A673 (cell line): ENCODE measurements around the gene CCN2. TPM values are rescaled to one million over a fixed set of nuclear protein-coding genes. Genes with fewer than 3 reads are reported as not detected.

ENCODE experiments used
- BruUV-seq: library from RNA; stranded (reverse); fragments of 400-500 nt; replicated peaks from 2 replicates; lab custom pipeline; 2021; lab: Mats Ljungman, UMichigan
- CTCF ChIA-PET: fragments of 300-600 bp; sonication (Branson Sonifier 250); formaldehyde crosslinking; loops from one replicate; lab custom pipeline; 2022; ENCODE audit warnings: antibody characterized with exemption; lab: Charles Lee
- POLR2A ChIA-PET: fragments of 300-600 bp; sonication (Branson Sonifier 250); formaldehyde crosslinking; loops from one replicate; lab custom pipeline; 2022; ENCODE audit warnings: antibody characterized with exemption; ENCODE audit not compliant: low non-redundant PET; lab: Charles Lee
- DNase-seq: peaks from one replicate; pipeline ENCODE4 v3.0.0-alpha.2; 2015; ENCODE audit warnings: low spot score
- H3K27ac ChIP-seq: fragments of 200-600 bp; sonication (generic); 2 replicates; pipeline ENCODE4 v1.5.1; 2016; ENCODE audit warnings: mixed run types, low read depth, mild to moderate bottlenecking, mixed read lengths, antibody characterized with exemption, low read length; ENCODE audit not compliant: poor library complexity, severe bottlenecking
- H3K27me3 ChIP-seq: fragments of 200-600 bp; sonication (generic); replicated peaks from 2 replicates; pipeline ENCODE4 v1.6.1; 2017; ENCODE audit warnings: mixed run types, low read depth, mild to moderate bottlenecking, mixed read lengths, antibody characterized with exemption, low read length; ENCODE audit not compliant: insufficient read depth, poor library complexity
- H3K36me3 ChIP-seq: fragments of 200-600 bp; sonication (generic); 2 replicates; pipeline ENCODE4 v1.6.1; 2016; ENCODE audit warnings: mixed run types, mild to moderate bottlenecking, mixed read lengths, antibody characterized with exemption, low read length; ENCODE audit not compliant: insufficient read depth, poor library complexity, severe bottlenecking
- H3K4me1 ChIP-seq: fragments of 200-600 bp; sonication (generic); 2 replicates; pipeline ENCODE4 v1.6.1; 2017; ENCODE audit warnings: mixed run types, mild to moderate bottlenecking, mixed read lengths, antibody characterized with exemption, low read length; ENCODE audit not compliant: insufficient read depth, poor library complexity, severe bottlenecking
- H3K4me3 ChIP-seq: fragments of 200-600 bp; sonication (generic); 2 replicates; pipeline ENCODE4 v1.5.1; 2016; ENCODE audit warnings: low read depth, mixed run types, mild to moderate bottlenecking, mixed read lengths, low read length; ENCODE audit not compliant: poor library complexity, severe bottlenecking
- H3K9me3 ChIP-seq: fragments of 200-600 bp; sonication (generic); 2 replicates; pipeline ENCODE4 v1.6.1; 2016; ENCODE audit warnings: mixed run types, low read depth, mild to moderate bottlenecking, mixed read lengths, antibody characterized with exemption, low read length; ENCODE audit not compliant: poor library complexity, severe bottlenecking
- EZH2 ChIP-seq: fragments of 200-600 bp; sonication (generic); IDR thresholded peaks from 2 replicates; pipeline ENCODE4 v1.6.1; 2017; ENCODE audit warnings: borderline replicate concordance, low read depth, mild to moderate bottlenecking, mixed read lengths, antibody characterized with exemption, low read length; ENCODE audit not compliant: poor library complexity, severe bottlenecking
- intact Hi-C: fragments of 100-400 bp; cut with micrococcal nuclease; formaldehyde crosslinking; loops from one replicate; pipeline ENCODE4 v1.10.0; 2022; ENCODE audit not compliant: unreplicated experiment
- total RNA-seq: library from RNA; stranded (reverse); gene quantifications from 2 replicates; pipeline ENCODE4 v1.2.3, GENCODE V29; 2021
- TF ChIP-seq, protein P1 (sequence below): fragments of 300-800, 200-600 bp; sonication (generic); conservative IDR thresholded peaks from 2 replicates; pipeline ENCODE4 v1.5.1; 2017; ENCODE audit warnings: low read depth, mild to moderate bottlenecking, antibody characterized with exemption, low read length, moderate library complexity, mixed read lengths

The CCN2 gene
- total RNA-seq, 1 experiment from 2014 or later: 17.5 TPM

DNA sequence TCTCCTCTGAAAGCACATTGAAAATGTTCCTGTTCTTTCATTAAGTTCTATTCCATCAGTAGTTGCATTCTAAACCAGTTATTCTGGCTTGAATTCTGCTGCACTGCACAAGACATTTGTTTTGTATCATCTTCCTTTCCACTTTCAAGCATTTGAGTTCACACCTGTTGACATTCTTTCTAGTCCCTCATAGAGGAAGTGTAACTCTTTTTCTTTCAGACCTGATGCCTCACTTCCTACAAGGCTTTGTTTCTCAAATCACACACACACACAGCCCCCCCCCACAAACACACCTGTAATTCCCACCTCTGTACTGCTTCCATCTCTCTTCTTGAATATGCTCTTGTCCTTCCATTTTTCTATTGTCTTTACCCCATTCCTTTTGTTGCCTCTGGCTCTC lies 50.9 kb downstream of the CCN2 start:
- Histone ChIP-seq H3K4me1 (no peaks in the 10 kb centered on the region), H3K27ac (no peak overlapping the region), H3K36me3 (no peaks in the 10 kb centered on the region), H3K9me3 (no peaks in the 10 kb centered on the region), H3K4me3 (no peak overlapping the region), H3K27me3 (no peaks in the 10 kb centered on the region)
- intact Hi-C loops: no loop called here
- POLR2A ChIA-PET: no interaction called here
- CTCF ChIA-PET: no interaction called here
- TF ChIP-seq, protein P1, sequence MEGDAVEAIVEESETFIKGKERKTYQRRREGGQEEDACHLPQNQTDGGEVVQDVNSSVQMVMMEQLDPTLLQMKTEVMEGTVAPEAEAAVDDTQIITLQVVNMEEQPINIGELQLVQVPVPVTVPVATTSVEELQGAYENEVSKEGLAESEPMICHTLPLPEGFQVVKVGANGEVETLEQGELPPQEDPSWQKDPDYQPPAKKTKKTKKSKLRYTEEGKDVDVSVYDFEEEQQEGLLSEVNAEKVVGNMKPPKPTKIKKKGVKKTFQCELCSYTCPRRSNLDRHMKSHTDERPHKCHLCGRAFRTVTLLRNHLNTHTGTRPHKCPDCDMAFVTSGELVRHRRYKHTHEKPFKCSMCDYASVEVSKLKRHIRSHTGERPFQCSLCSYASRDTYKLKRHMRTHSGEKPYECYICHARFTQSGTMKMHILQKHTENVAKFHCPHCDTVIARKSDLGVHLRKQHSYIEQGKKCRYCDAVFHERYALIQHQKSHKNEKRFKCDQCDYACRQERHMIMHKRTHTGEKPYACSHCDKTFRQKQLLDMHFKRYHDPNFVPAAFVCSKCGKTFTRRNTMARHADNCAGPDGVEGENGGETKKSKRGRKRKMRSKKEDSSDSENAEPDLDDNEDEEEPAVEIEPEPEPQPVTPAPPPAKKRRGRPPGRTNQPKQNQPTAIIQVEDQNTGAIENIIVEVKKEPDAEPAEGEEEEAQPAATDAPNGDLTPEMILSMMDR: no peak
- no peak for TF ChIP-seq EZH2
- no TSS peak for BruUV-seq
- DNase-seq: no peak

DNA sequence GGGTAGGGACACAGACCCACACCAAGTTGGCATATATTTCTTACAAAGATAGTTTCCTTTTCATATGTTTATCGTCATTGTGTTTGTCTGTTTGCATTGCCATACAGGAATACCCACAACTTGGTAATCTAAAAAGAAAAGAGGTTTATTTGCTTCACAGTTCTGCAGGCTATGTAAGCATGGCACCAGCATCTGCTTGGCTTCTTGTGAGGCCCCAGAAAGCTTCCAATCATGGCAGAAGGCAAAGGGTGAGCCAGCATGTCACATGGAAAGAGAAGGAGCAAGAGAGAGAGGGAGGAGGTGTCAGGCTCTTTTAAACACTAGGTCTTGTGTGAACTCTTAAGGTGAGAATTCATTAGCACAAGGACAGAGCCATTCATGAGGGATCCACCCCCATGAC lies 52.5 kb downstream of the CCN2 start:
- POLR2A ChIA-PET: no interaction called here
- Histone ChIP-seq H3K4me1 (no peaks in the 10 kb centered on the region), H3K9me3 (no peaks in the 10 kb centered on the region), H3K36me3 (no peaks in the 10 kb centered on the region), H3K27ac (no peak overlapping the region), H3K27me3 (no peaks in the 10 kb centered on the region), H3K4me3 (no peak overlapping the region)
- intact Hi-C loops: no loop called here
- no peak for DNase-seq
- CTCF ChIA-PET: no interaction called here
- no TSS peak for BruUV-seq
- TF ChIP-seq, protein P1: no peak
- TF ChIP-seq EZH2: no peak

Other genes starting within 250 kb of the CCN2 start
- gene OR2A4, start 250.0 kb downstream of the CCN2 start, total RNA-seq: not detected in 2 replicates
- gene CTAGE9, start 240.4 kb downstream of the CCN2 start, total RNA-seq: not detected in 2 replicates
- 19.5 and 20.5 TPM in 2 replicates for gene ENPP1, start 143.4 kb downstream of the CCN2 start, total RNA-seq